Left ventricle myocardium inferior (tissue), 1 donor: ENCODE measurements around the gene BMPER. TPM values are rescaled to one million over a fixed set of nuclear protein-coding genes. Genes with fewer than 3 reads are reported as not detected.

Source experiments
- DNase-seq: peaks from one replicate; pipeline ENCODE4 v3.0.0-alpha.2; 2020
- H3K27ac ChIP-seq: fragments of 200-600 bp; replicated peaks from 2 replicates; pipeline ENCODE4 v1.8.0; 2021
- H3K27me3 ChIP-seq: fragments of 200-600 bp; 2 replicates; pipeline ENCODE4 v1.8.0; 2021; ENCODE audit warnings: low read depth
- H3K36me3 ChIP-seq: fragments of 200-600 bp; 2 replicates; pipeline ENCODE4 v1.8.0; 2021
- H3K4me1 ChIP-seq: fragments of 200-600 bp; 2 replicates; pipeline ENCODE4 v1.8.0; 2021
- H3K4me3 ChIP-seq: fragments of 200-600 bp; 2 replicates; pipeline ENCODE4 v1.8.0; 2021; ENCODE audit warnings: mild to moderate bottlenecking, moderate library complexity
- H3K9me3 ChIP-seq: fragments of 200-600 bp; replicated peaks from 2 replicates; pipeline ENCODE4 v1.8.0; 2021
- CTCF ChIP-seq: fragments of 200-600 bp; IDR thresholded peaks from 2 replicates; pipeline ENCODE4 v1.8.0; 2021; ENCODE audit warnings: antibody characterized with exemption, mild to moderate bottlenecking, borderline replicate concordance
- intact Hi-C: fragments of 100-400 bp; cut with micrococcal nuclease; formaldehyde crosslinking; loops from one replicate; pipeline ENCODE4 v1.11.0; 2022
- total RNA-seq: library from RNA; stranded (reverse); fragmentation: NEBNext Ultra II Directional; extraction: Animal tissue kit (Norgen Biotek cat#: 25700); gene quantifications from one replicate; pipeline ENCODE4 v1.2.1, GENCODE V29; 2021
- donor health status: DM: no; HTN: yes; CAD: no; lungs with severe emphysema.

The BMPER gene
- total RNA-seq, 1 donor from 2014 or later: 2.9 TPM

- Histone ChIP-seq H3K4me1 (no peaks in the 10 kb centered on the region), H3K9me3 (no peaks in the 10 kb centered on the region), H3K36me3 (no peaks in the 10 kb centered on the region), H3K4me3 (no peak overlapping the region), H3K27ac (no peak overlapping the region), H3K27me3 (peaks cover 6% of the 10 kb centered on the region)
- TF ChIP-seq CTCF: no peak
- intact Hi-C loops: no loop called here
- DNase-seq: no peak
Measured at GRCh38 chr7:33979300-33979806, 74.0 kb downstream of the BMPER start.

GRCh38 chr7:33979807-33980355, 74.5 kb downstream of the BMPER start:
- intact Hi-C loops: no loop called here
- H3K9me3 ChIP-seq: no peaks in the 10 kb centered on the region
- H3K36me3 ChIP-seq: no peaks in the 10 kb centered on the region
- no peak for DNase-seq
- no peak overlapping the region for H3K27ac ChIP-seq
- no peak for TF ChIP-seq CTCF
- H3K4me1 ChIP-seq: no peaks in the 10 kb centered on the region
- peaks cover 6% of the 10 kb centered on the region for H3K27me3 ChIP-seq
- no peak overlapping the region for H3K4me3 ChIP-seq

GRCh38 chr7:33981226-33981625, 75.9 kb downstream of the BMPER start:
- no peak overlapping the region for H3K4me3 ChIP-seq
- no peaks in the 10 kb centered on the region for H3K4me1 ChIP-seq
- intact Hi-C loops: no loop called here
- H3K27me3 ChIP-seq: peaks cover 6% of the 10 kb centered on the region
- no peak overlapping the region for H3K27ac ChIP-seq
- H3K9me3 ChIP-seq: no peaks in the 10 kb centered on the region
- H3K36me3 ChIP-seq: no peaks in the 10 kb centered on the region
- no peak for DNase-seq
- TF ChIP-seq CTCF: no peak

GRCh38 chr7:33981671-33982424, 76.5 kb downstream of the BMPER start:
- intact Hi-C loops: no loop called here
- Histone ChIP-seq H3K27ac (no peak overlapping the region), H3K27me3 (peaks cover 6% of the 10 kb centered on the region), H3K36me3 (no peaks in the 10 kb centered on the region), H3K4me1 (no peaks in the 10 kb centered on the region), H3K9me3 (no peaks in the 10 kb centered on the region), H3K4me3 (no peak overlapping the region)
- no peak for DNase-seq
- no peak for TF ChIP-seq CTCF

GRCh38 chr7:33982425-33982786, 77.1 kb downstream of the BMPER start:
- Histone ChIP-seq H3K27me3 (peaks cover 6% of the 10 kb centered on the region), H3K4me3 (no peak overlapping the region), H3K9me3 (no peaks in the 10 kb centered on the region), H3K27ac (no peak overlapping the region), H3K36me3 (no peaks in the 10 kb centered on the region), H3K4me1 (no peaks in the 10 kb centered on the region)
- TF ChIP-seq CTCF: no peak
- no peak for DNase-seq
- intact Hi-C loops: no loop called here
